ENCODE data around the gene WWC1. TPM values are rescaled to one million over a fixed set of nuclear protein-coding genes. Genes with fewer than 3 reads are reported as not detected.

WWC1 gene
- total RNA-seq, 2 experiments from 2014 or later = not detected

DNA sequence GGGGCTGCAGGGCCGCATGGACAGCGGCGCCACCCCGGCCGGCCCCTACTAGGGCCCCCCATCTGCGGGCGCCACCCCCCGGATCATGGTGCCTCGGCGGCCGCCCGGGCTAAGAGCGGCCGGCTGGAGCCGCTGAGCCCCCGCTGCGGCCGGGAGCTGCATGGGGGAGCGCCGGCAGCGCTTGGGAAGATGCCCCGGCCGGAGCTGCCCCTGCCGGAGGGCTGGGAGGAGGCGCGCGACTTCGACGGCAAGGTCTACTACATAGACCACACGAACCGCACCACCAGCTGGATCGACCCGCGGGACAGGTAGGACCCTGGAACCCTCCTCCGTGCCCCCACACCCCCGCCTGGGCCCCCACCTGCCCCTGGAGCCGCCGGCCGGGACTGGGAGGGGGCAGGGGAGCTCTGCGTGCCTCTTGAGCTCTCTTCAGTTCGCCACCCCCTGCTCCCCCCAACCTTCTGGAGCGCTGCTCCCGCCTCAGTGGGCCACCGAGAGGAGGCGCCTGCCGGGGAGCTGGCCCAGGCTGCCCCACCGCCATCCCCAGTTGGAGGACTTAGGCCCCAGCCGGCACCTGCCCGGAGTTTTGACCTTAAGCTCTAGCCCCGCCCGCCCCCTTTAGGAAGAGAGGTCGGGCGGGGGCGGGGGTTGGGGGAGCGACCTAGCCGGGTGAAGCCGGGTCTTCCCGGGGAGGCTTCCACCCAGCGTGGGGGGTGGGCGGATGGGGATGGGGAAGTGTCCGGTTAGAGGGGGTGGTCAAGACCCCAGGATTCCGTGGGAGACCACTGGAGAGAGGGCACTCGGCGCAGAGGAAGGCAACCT, 730 bp downstream of the WWC1 start:
- Histone ChIP-seq H4K20me1 (ENCODE audit: insufficient read depth, low read length) (no peaks in the 10 kb centered on the region), H3K4me3 (ENCODE audit: low read depth, low read length, poor library complexity, severe bottlenecking) (no peak overlapping the region), H3K9me3 (ENCODE audit: low read length) (no peaks in the 10 kb centered on the region), H3K27ac (ENCODE audit: low read depth, low read length, poor library complexity, severe bottlenecking) (no peak overlapping the region), H3K9me2 (ENCODE audit: insufficient read depth, low read length) (no peaks in the 10 kb centered on the region), H2AFZ (ENCODE audit: low read length) (no peak overlapping the region), H3K4me2 (ENCODE audit: low read length) (no peak overlapping the region; the same call in 1 of the 2 replicates), H3K4me1 (ENCODE audit: insufficient read depth, low read length, poor library complexity, severe bottlenecking) (no peaks in the 10 kb centered on the region), H3K79me2 (ENCODE audit: insufficient read depth, low read depth, low read length) (no peaks in the 10 kb centered on the region), H3K36me3 (ENCODE audit: insufficient read depth, low read length) (no peaks in the 10 kb centered on the region)
- no TSS peak for BruUV-seq (replicated peaks)
- no peak for TF ChIP-seq EZH2phosphoT487 (IDR thresholded peaks at IDR 0.05; ENCODE audit: borderline replicate concordance, low read depth, low read length)
- TF ChIP-seq, protein P1, sequence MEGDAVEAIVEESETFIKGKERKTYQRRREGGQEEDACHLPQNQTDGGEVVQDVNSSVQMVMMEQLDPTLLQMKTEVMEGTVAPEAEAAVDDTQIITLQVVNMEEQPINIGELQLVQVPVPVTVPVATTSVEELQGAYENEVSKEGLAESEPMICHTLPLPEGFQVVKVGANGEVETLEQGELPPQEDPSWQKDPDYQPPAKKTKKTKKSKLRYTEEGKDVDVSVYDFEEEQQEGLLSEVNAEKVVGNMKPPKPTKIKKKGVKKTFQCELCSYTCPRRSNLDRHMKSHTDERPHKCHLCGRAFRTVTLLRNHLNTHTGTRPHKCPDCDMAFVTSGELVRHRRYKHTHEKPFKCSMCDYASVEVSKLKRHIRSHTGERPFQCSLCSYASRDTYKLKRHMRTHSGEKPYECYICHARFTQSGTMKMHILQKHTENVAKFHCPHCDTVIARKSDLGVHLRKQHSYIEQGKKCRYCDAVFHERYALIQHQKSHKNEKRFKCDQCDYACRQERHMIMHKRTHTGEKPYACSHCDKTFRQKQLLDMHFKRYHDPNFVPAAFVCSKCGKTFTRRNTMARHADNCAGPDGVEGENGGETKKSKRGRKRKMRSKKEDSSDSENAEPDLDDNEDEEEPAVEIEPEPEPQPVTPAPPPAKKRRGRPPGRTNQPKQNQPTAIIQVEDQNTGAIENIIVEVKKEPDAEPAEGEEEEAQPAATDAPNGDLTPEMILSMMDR (conservative IDR thresholded peaks at IDR 0.05; ENCODE audit: low read length) = no peak
- intact Hi-C loops (cut with micrococcal nuclease; ENCODE audit: unreplicated experiment) = no loop called here
- DNase-seq (ENCODE audit: low spot score) = no peak
- ChIA-PET POLR2A (interaction anchor here (0.6 kb wide), 1 partner anchor 29 kb away, joined by 3 read pairs; no protein-coding TSS in a partner anchor), CTCF (ENCODE audit: unreplicated experiment) (no interaction called here)

DNA sequence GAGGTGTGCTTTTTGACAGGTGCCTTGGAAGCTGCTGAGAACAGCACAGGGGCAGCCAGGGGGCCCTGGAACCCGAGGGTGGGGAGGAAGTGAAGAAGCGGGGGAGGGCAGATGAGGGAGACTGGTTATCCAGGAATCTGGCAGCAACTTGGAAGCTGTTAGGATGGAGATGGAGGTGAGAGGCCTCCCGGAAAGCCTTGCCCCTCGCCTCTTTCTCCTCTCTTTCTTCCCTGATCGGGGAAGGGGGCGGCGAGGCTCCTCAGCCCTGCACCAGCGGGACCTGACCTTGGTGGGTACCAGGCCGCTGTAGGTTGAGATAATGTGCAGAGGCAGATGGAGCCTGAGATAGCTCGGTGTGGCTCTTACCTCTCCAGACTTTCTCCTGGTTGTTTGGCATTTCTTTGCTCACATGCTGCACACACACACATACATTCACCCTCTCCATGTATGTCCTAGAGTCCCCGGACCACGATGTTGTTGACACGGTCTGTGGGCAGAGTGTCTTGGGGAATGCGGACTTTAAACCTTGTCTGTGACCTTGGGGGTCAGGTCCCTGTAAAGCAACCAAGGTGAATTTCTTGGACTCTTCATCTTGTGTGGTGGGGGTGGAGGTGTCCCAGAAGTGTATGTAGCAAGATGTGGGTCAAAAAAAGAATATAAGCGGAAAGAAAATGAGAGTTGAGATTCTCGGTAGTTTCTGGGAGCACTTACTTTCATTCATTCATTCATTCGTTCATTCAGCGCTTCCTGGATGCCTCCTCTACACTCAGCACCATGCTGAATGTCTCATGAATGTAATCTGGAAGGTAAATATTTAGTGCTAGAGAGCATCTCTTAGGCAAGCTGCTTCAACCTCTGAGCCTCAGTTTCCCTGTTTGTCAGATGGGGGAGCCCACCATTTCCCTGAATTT, 1.6 kb downstream of the WWC1 start:
- Histone ChIP-seq H3K36me3 (ENCODE audit: insufficient read depth, low read length) (no peaks in the 10 kb centered on the region), H3K4me3 (ENCODE audit: low read depth, low read length, poor library complexity, severe bottlenecking) (no peak overlapping the region), H3K9me2 (ENCODE audit: insufficient read depth, low read length) (no peaks in the 10 kb centered on the region), H3K27ac (ENCODE audit: low read depth, low read length, poor library complexity, severe bottlenecking) (no peak overlapping the region), H3K79me2 (ENCODE audit: insufficient read depth, low read depth, low read length) (no peaks in the 10 kb centered on the region), H3K9me3 (ENCODE audit: low read length) (no peaks in the 10 kb centered on the region), H3K4me1 (ENCODE audit: insufficient read depth, low read length, poor library complexity, severe bottlenecking) (no peaks in the 10 kb centered on the region), H3K4me2 (ENCODE audit: low read length) (no peak overlapping the region), H2AFZ (ENCODE audit: low read length) (no peak overlapping the region), H4K20me1 (ENCODE audit: insufficient read depth, low read length) (no peaks in the 10 kb centered on the region)
- no TSS peak for BruUV-seq (replicated peaks)
- TF ChIP-seq, protein P1 (conservative IDR thresholded peaks at IDR 0.05; ENCODE audit: low read length) = no peak
- no peak for TF ChIP-seq EZH2phosphoT487 (IDR thresholded peaks at IDR 0.05; ENCODE audit: borderline replicate concordance, low read depth, low read length)
- ChIA-PET POLR2A (no interaction called here), CTCF (ENCODE audit: unreplicated experiment) (no interaction called here)
- intact Hi-C loops (cut with micrococcal nuclease; ENCODE audit: unreplicated experiment) = no loop called here
- DNase-seq (ENCODE audit: low spot score) = no peak
